ENCODE data around the gene TFAP2B.
A peak's percentile ranks its signal among the peaks of the same experiment; 100 is the strongest.

Gene TFAP2B

DNA sequence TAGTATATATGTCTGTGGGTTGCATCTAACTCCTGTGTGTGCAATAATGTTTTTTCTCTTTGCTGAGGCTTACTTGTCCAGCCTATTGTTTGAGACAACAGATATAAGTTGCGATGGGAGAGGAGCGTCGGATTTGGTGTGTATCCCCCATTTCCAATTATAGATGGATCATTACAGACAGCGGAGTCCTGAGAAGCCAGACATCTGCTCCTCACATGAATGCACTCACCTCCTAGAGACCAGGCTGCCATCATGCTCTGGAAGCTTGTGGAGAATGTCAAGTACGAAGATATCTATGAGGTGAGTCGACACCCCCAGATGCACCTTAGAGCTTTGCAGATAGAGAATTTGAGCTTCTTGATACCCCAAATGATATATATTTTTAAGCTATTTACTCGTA, at the start of gene TFAP2B:
Gene TFAP2B, plus strand, starts transcription at position 199 of the 400 bp plus-strand sequence. Its CDS starts 21 bp downstream, at position 220.
- DNase-seq, result no peak

DNA sequence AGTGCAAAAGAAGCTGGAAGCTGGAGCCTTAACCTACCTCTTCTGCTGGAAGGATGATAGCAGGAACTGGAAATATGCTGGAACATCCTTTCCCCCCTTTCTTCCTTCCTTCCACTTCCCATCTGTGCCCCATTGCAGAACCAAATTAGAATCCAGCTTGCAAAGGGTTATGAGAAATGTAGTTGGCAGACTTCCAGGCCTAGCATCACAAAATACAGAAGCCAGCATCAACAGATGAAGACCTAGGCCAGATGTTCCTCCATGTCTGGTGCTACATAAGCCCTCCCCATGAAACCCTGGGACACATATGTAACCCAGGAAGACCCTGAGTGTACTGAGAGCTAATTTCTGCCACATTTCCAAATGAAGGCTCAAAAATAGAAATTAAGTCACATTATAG, 40.0 kb upstream of the TFAP2B start:
- peak; percentile 19 for DNase-seq

DNA sequence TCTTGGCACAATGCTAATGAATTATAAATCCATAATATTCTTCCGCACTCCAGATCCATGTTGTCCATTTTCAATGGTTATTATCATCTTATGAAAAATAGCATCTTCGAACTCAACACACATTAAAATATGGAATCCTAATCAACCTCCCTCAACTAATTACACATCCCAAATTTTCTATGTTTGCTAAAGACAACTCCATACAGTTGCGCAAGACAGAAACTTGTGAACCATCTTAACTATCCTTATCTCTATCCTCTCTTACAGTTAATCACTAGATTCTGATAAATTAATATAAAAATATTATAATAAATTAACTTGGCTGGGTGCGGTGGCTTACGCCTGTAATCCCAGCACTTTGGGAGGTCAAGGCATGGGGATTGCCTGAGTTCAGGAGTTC, 38.3 kb upstream of the TFAP2B start:
- DNase-seq, result no peak

DNA sequence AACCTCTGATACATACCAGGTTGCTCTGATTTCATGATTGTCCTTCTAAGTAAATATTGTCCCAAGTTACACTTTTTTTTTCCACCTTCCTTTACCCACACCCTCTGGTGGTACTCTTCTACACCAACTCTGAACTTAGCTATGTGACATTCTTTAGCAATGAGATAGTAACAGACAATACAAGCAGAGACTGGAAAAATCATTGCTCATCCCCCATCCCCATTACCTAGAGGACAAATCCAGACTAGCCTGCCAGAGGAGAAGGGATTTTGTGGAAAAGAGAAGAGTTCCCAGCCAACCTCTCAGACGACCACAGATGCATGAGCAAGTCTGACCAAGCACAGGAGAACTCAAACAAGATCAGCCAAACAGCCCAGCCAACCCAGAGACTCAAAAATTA, 32.8 kb upstream of the TFAP2B start:
- no peak for DNase-seq

DNA sequence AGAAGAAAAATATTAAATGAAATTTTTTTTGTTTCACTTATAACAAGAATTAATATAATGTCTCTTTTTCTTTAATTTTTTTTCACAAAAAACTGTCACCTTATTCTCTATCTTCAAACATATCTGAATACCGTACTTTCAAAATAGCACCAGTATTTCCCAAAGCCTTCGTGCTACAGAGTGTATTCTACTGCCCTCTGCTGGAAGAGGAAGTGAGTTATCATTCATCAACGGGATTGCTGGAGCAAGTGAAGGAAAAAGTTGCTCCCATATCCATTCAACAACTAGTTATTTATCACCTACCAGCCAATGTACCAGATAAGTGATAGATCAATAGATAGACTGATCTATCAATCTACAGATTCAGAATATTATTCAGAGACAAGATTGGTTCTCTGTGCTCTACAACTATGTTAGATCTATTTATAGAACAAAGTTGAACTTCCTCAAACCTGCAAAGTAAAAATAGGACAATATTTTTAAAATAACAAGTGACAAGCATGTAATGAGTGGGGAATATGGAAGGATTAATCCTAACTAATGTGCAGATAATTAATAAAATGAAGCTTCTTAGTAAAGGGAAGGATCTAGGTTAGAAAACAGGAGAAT, 26.7 kb upstream of the TFAP2B start:
- DNase-seq, result peak; percentile 73

DNA sequence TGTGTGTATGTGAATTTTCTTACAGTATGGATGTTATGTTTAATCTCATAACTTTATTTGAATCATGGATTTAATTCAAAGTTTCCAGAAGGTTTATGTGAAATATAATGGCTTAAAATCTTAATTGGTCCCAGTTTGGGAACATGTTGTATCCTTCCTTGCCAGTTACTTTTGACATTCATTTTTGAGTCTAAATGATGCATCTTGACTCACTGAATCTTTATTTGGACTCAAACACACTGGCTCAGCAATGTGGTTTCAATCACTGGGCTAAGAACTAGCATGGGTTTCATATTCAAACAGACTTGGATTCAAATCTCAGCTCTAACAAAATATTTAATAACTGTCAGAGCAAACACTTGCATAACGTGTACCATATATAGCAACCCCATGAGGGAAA, 25.9 kb upstream of the TFAP2B start:
- DNase-seq, result no peak

DNA sequence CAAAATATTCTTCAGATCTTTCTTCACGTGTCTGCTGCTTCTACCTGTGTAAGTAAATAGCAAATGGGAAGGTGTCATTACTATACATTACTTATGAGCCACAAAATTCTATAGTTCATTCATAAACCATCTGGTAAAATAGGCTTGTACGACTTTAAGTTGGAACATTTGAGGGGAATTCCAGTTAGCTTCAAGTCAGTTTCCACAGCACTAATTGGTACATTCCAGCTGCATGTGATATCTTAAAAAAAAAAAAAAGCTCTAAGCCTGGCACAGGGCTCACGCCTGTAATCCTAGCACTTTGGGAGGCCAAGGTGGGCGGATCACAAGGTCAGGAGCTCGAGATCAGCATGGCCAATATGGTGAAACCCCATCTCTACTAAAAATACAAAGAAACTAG, 23.1 kb upstream of the TFAP2B start:
- no peak for DNase-seq

DNA sequence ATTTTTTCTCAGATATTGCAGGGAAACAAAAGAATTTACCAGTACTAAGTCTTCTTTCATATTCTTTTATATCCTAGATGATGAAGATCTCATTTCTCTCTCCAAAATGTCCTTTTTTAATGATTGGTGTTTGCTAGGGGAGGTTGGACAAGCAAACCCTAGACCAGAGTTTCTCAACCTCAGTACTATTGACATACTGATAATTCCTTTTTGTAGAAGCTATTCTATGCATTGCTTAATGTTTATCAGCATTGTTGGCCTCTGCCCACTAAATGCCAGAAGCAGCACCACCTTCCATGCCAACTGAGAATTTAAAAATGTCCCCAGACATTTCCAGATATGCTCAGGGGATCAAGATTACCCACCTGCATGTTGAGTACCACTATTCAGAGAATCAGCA, 14.4 kb upstream of the TFAP2B start:
- DNase-seq, result no peak

DNA sequence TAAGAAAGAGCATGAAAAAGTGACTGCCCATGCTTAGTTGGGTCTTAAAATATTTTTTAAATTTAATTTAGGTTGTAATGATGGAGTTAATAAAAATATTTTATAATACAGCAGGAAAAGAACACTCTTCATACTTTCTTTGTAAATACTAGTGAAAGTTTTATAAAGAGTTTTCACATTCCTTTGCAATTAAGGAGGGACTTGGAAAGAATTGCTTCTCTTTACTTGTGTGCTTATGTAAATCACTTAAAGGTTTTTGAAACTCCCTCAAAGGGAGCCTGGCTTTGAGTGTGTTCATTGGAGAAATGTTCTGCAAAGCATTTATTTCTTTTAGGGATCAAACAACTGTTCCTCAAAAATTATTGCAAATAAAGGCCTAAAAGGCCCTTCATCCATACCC, 11.6 kb upstream of the TFAP2B start:
- no peak for DNase-seq

DNA sequence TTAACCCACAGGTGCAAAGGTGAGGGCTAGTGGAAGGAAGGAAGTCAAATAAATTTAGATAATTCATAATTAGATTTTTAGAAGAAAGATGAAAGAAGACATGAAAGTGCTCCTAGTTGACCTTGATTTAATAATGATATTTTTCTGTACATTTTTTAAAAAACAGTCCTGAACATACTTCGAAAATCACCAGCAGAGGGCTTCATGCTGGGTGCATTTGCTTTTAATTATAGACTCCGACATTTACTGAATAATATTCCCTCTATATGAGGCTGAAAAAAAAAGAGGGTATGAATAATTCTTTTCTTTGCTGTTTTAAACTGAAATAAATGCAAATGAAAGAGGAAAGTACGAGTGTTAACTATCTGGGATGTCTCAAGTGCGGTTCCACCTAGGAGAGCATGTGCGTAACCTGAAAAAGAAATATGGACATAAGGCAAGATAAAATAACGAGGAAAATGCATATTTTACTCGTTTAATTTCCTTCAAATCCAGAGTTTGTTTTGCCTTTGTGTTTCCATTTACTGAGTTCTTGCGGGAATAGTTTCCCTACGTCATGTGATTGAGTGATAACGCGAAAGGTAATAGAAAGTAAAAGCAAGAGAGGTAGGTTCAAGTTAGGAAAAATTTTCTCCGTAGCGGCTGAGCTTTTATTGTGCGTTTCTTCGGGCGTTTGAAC, 3.1 kb upstream of the TFAP2B start:
- DNase-seq, result peak; percentile 43

DNA sequence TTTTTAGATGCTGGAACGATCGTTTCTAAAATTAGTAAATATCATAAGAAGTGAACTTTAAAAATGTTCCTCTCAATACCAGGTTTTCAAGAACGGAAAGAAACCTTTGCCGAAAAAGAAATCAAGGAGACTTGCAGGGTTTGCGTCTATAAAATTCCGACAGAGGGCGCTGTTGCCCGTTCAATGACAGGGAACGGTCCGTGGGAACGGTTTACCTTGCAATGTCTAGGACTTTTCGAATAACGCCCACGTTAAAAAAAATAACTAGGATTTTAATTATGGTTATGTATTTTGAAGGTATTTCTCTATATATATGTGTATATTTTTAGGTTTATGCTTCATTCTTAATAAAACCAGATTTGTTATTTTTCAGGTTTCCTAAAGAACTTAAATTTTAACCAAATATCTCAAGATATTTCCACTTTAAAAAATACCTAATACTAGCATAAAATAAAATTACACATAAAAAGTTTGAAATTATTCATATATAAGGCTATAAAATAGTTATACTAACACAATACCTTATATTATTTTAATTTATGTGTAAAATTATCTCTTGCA, 2.5 kb upstream of the TFAP2B start:
- peak; percentile 74 for DNase-seq

DNA sequence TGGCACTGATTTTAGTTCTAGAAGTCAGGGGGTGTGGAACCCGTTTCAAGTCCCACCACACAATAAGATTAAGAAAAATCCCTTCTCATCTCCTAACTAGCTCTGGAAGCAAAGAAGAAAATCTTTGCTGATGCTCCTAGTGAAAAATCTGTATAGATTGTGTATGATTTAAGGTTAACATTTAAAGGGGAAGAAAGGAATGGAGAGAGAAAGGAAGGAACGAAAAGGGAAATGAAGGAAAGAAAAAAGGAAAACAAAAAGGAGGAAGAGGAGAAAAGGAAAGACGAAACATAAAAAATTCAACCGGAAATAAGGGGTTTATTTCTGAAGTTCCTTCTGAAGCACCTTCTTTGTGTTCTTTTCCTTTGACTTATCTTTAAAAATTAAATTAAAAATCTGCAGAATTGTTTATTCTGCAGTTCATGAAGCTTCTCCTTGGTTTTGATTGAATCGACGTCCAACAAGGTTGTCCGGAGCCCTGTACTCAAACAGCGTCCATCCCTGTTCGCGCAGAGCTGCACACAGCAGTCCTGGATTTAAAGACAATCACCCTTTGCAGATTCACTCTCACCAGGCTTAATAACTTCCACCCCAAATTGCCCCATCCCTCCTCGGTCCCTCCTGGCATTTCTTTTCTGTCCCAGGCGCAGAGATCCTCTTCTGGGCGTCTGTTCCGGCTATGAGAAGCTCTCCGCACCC, 1.6 kb upstream of the TFAP2B start:
- no peak for DNase-seq

DNA sequence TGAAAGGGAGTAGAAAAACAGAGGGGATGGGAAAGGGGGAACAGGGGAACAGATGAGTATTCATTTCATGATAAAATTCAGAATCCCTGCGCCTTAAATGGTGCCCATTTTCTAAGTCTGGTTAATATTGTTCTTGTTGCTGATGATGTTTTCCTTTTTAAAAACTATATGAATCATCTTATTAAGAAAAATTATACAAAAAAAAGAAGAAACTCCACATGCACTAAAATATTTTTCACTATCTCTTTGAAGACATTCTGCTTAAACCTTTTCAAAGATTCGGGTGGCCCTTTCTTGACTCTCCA, 1.1 kb upstream of the TFAP2B start:
- no peak for DNase-seq

DNA sequence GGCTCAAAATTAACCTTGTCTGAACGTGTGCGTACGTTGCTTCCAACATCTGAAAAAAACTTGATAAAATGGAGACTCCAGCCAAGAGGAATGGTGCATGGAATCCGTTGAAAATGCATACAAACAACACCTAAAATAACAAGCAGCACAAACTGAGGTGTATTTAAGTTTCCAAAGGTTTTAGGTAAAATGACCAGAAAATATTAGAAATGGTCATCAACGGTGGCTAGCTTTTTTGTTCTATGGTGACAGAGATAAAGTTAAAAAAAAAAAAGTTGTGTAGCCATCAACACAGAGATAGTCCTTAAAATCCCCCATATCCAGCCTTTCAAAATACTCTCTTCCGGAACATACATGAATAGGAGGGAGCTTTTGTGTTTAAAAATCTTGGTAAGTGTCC, 651 bp upstream of the TFAP2B start:
- DNase-seq, result no peak

DNA sequence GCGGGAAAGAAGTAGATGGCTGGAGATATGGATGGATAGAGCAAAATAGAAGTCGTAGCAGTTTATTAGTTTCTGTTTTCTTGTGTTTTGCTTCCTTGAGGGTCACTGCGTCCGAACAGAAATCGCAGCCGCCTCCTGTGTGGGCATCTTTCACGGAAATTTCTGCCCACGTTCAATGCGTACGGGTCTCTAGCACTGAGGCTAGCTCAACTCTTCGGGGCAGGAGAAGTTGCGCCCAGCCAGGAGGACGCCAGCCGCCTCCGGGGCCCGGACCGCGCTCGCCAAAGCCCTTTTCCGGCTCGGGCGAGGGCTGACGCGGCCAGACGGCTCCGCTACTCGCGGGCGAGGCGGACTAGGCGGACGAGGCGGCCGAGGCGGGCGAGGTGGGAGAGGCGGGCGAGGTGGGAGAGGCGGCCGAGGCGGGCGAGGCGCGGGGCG, 814 bp downstream of the TFAP2B start:
- DNase-seq, result no peak

DNA sequence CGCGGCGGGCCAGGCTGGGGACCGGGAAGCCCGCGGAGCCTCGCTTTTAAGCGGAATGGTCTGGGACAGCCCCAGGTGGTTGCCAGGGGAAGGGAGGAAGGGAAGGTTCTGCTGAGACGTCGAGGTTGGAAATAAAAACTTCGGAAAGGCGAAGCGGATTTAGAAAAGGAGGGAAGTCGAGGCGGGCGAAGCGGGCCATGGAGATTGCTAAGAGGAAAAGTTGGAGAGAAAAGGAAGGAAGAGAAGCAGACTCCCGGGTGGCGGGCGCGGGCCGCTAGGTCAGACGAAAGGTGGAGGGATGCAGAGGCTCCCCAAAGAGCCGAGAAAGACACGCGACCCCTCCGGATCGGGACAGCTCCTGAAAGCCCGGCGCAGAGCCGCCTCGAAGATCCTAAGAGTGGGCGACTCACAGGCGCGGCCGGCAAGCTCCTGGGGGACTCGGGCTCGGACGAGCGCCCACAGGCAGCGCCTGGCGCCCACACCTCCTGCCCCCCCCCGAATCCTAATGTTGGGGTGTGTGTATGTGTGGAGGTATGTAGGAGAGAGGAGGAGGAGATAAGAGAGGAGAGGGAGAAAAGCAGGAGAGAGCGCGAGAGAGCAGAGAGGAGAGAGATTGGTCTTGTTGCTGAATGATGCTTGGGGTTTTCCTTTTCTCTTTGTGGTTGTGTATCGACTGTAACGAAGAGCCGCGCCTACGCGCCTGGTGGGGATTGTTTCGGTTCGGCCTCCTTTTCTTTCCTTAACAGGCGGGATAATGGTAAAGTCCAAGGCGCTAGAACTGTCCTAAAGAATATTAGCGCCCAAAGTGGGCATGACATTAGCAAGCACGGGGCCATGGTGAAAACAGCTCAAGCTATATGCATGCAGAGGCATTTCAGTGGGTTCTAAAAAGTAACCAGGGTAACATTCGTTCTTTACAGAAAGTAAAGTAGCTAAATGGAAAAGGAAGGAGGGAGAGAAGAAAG, 1.5 kb downstream of the TFAP2B start:
- DNase-seq, result no peak

DNA sequence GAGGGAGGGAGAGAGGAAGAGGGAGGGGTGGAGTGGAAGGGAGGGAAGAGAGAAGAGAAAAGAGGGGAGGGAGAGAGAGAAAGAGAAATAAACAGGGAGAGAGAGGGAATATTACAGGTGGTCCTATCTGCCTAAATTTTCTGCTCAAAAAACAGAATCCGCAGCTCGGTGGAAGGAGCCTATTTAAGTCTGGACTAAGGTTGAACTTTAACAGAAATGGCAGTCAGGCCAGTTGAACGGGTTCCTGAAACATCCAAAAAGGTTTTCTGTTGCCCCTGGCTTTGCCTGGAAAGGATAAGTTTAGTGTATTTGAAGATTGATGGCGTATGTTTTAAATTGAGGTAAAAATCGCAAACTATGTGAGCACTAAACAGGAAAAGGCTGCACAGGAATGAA, 2.2 kb downstream of the TFAP2B start:
- DNase-seq, result no peak

DNA sequence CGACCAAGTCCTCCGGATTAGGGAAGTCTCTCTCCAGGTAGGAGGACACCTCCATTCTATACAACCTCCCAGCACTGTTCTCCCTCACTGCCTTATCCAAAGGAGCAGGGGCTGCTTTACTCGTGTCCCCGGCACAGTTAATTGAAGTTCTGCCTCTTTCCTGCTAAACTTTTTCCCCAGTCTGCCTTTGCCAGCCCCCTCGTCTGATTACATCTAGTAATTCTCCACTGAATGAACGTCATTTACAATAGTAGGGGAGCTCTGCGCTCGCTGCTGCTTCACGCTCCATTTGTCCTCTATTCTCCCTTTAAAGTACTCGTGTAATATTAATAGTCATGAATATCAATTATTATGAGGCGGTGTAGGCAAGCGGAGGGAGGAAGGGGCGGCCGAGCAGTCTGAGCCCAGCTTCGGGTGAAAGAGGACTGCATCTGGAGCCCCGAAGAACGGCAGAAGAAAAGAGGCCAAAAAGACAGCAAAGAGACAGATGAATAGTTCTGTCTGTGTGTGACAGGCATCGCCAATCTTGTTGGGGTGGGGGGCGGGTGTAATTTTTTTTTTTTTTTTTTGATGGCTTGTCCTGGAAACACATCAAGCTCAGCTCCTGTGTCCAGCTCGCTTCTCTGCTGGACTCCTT, 2.9 kb downstream of the TFAP2B start:
- peak; percentile 85 for DNase-seq

DNA sequence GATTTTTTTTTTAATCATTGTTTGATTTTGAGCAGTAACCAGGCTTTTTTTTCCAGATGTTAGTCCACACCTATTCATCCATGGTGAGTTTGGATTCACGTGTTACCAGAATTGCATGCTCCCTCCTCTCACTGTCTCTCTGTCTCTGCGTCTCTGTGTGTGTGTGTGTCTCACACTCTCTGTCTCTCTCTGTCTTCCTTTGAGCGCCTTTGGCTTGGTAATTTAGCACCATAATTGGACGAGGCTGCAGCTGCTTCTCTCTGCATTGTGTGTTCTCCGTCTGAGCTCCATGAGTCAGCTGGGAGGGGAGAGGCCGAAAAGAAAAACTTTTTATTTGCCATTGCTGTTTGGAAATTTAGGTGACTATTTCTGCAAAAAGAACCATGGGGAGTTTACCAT, 3.4 kb downstream of the TFAP2B start:
- DNase-seq, result peak; percentile 80

DNA sequence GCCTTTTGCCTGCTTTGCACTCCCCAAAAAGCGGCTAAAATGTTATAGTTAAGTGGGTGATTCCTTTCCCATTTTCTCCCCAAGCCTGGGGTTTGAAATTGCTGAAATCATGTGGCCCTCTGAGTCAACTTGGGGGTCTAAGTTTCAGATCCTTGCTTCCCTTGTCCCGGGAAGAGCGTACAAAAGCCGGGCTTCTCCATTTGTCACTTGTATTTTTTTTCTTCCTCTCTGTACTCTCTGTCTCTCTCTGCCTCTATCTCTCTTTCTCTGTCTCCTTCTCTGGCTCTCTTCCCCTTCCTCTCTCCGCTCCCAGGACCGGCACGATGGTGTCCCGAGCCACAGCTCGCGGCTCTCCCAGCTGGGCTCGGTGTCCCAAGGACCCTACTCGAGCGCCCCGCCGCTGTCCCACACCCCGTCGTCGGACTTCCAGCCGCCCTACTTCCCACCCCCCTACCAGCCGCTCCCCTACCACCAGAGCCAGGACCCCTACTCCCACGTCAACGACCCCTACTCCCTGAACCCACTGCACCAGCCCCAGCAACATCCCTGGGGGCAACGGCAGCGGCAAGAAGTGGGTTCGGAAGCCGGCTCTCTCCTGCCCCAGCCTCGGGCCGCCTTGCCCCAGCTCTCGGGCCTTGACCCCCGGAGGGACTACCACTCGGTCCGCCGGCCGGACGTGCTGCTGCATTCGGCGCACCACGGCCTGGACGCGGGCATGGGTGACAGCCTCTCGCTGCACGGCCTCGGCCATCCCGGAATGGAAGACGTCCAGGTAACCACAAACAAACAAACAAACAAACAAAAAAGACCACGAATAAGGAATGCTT, 4.6 kb downstream of the TFAP2B start:
- DNase-seq, result no peak

DNA sequence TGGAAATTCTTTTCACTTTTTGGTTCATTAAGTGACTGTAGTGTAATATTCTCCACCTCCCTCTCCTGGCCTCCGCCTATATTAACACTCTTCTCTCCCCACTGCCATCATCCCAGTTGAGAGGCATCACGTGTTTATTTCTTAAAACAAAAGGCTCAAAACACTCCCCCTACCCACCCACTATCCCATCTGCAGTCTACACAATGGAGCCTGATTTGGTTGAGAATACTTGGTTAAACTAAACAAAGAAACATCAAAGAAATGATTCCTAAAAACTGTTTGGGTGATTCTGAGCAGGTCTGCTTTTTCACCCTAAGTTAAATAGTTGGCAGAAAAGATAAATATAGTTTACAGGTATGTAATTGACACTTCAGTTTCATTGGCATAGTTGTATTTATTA, 5.9 kb downstream of the TFAP2B start:
- no peak for DNase-seq
